Amniotic stem cell (primary cell): ENCODE results near the gene DEDD2.
A peak's percentile ranks its signal among the peaks of the same experiment; 100 is the strongest.

Source experiments
- DNase-seq: peaks from one replicate; lab custom pipeline; 2025; lab: John Stamatoyannopoulos, UW

Gene DEDD2

DNA sequence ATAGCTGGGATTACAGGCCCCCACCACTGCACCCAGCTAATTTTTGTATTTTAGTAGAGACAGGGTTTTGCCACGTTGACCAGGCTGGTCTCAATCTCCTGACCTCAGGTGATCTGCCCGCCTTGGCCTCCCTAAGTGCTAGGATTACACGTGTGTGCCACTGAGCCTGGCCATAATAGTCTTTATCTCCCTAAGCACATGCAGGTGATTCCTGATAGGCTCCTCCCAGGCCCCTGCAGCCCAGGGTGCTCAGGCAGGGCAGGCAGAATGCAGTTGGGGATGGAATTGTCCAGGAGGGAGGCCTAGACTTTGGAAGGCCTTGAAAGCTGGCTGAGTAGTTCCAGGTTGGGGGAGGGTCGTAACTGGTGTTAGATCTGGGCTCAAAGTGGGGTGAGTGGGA is 11.2 kb upstream of the DEDD2 start:
- no peak for DNase-seq

DNA sequence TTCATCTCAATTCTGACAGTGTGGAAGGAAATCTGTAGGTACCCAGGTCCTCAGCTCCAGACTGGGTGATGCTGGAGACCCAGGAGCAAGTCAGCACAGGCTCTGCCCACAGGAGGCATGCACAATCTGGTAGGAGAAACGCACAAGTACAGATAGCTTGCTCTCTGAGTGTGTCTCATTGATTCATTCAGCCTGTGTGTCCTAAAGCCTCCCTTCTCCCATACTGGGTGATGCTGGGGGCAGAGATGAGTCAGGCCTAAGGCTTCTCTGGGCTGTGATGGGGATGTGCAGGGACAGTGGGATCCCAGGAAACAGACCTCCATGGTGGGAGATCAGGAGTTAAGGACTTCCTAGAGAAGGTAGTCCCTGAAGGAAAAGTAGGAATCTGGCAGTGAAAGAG is 9.4 kb upstream of the DEDD2 start:
- no peak for DNase-seq

DNA sequence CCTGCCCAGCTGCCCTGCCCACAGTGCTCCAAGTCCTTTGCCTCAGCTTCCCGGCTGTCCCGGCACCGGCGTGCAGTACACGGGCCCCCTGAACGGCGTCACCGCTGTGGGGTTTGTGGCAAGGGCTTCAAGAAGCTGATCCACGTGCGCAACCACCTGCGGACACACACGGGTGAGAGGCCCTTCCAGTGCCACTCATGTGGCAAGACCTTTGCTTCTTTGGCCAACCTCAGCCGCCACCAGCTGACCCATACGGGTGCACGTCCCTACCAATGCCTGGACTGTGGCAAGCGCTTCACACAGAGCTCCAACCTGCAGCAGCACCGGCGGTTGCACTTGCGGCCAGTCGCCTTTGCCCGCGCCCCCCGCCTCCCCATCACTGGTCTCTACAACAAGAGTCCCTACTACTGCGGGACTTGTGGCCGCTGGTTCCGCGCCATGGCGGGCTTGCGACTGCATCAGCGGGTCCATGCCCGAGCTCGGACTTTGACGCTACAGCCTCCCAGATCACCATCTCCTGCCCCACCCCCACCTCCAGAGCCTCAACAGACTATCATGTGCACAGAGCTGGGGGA is 8.3 kb upstream of the DEDD2 start:
- DNase-seq: no peak

DNA sequence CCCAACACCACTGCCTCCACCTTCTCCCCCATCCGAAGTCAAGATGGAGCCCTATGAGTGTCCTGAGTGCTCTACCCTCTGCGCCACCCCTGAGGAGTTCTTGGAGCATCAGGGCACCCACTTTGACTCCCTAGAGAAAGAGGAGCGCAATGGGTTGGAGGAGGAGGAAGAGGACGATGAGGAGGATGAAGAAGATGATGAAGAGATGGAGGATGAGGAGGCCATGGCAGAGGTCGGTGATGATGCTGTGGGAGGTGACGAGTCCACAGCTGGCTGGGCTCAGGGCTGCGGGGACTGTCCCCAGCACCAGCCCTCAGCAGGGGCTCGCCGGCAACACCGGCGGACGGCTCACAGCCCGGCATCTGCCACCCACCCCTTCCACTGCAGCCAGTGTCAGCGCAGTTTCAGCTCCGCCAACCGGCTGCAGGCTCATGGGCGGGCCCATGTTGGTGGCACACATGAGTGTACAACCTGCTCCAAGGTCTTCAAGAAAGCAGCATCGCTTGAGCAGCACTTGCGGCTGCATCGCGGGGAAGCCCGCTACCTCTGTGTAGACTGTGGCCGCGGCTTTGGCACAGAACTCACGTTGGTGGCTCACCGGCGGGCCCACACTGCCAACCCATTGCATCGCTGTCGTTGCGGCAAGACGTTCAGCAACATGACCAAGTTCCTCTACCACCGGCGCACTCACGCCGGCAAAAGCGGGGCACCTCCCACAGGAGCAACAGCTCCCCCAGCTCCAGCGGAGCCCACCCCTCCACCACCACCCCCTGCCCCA is 7.7 kb upstream of the DEDD2 start:
- no peak for DNase-seq

DNA sequence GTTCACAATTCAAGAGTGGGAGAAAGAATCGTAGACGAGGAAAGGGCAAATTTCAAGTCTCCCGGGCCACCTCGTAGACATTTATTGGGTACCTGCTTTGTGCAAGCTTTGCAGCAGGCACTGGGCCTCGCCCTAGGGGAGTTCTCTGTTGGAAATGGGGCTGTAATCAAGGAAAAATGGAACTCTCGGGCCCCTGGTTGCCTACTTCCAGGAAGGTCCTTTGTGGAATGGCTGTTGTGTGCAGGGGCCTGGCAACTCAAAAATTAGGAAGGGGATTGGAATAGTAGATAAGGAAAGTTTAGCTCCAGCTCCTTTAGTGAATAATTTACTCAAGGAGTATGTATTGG is 3.2 kb upstream of the DEDD2 start:
- DNase-seq: no peak

DNA sequence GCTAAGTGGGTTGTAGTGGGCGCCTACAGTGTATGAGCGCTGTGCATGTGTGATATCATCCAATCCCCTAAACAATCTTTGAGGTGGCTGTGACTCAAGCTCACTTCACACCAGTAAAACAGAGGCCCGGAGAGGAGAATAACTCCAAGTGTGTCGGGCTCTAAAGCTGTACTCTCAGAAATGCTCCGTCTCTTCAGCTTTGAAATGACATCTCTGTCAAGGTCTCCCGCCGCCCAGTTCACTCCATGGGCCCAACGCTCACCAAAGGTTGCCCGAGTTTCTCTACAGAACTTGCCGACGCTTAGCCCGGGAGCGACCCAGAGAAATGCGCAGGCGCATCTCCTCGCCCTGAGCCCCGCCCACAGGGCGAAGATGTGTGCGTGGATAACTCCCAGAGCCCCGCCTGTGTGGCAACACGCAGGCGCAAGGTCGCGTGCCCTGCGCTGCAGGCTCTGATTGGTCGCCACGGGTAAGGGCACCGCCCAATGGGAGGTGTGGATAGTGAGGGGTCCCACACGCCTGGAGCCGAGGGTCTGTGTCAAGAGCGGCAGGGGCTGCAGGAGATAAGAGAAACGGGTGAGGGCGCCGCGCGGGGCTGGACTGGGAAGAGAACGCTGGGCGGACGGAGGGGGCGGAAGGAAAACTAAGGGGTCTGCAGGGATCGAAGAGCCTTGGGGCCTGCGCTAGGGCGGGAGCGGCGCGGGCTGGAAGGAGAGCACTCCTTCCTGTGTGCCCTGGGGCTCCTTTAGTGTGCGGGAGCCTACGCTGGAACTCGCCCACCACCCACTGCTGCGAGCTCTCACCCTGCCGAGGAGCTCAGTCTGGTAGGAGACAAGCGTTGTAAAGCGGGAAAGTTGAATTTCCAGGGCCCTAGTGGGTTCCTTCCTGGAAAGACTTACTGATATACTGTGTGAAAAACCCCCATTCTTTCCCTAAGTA is 2.6 kb upstream of the DEDD2 start, which contains the start of gene ZNF526:
Gene ZNF526, plus strand, starts transcription at position 501 of the 939 bp plus-strand sequence. CDS start 4,092 bp downstream, outside the sequence.
- DNase-seq: peak; percentile 95

DNA sequence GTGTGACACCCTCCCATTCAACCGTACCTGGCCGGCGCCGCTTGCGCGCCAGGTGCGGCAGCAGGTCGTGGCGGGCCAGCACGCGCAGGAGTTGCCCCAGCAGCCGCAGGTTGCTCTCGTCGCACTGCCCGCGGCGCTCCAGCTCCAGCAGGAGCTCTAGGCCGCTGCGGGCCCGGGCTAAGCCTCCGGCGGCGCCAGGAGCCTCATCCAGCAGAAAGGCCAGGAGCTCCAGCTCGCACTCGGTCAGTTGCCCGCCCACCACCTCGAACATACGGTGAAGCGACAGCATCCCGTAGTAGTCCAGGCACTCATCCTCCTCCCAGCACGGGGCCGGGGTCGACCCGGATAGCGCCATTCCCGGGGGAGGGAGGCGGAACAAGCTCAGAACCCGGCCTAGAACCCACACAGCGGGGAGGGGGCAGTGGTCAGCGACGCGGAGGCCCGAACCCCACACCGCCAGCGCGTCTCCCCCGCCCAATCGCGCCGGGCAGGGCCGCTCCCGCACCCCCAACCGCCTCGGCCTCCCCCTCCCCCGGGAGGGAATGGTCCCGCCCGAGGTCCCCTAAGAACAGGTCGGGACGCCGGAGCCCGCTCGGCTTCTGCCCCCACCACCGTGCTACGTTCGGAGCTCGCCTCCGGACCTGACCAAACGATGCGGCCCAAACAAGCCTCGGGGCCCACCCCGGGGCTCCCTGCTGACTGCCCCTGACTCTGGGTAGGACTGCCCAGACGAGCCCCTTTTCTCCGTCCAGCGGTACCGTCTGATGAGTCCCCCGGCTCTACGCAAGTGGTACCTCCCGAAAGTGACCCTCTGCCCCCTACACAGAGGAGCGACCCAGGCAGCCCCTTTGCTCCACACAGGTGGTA is 591 bp downstream of the DEDD2 start:
- DNase-seq: no peak

DNA sequence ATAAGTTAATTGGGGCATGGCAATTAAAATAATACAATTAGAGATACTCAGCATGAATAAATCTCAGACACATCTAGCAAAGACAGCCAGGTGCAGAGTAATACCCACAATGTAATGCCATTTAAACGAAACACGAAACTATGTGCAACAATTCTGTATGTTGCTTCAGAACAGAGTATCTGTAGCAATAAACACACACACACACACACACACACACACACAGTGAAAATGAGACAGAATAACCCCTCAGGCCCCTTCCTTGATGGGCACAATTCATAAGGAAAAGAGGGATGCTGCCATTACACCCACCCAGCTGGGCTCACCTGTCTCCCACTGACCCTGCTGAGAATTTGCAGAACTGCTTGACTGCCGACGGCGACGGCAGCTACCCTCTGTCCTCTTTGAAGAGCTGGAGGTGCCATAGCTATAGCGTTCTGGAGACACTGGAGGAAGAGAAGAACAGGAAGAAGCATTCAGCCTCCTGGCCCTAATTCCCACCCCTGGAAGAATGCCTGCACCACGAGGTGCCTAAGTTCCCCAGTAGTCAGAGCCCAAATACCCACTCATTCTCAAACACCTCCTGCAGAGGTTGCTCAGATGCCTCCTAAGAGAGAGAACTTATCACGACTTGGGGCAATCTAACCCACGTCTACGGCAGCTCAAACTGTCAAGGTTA is 2.5 kb downstream of the DEDD2 start:
- DNase-seq: no peak

DNA sequence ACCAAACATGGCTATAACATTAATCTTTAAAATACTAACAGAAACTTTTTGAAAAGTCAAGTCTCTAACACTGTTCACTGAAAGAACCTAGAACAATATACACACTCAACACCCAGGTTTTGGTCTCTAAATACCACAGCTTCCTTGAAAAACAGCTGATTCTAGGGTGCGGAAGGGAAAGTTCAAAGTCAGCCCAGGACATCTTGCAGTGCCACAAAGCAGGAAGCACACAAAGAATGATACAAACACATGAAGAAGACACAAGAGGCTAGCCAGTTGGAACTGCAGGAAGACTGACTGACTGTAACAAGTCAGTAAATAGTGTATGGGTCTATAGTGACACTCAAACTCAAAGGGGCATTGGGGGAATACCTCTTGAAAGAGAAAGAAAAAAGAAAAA is 4.6 kb downstream of the DEDD2 start:
- DNase-seq: no peak

DNA sequence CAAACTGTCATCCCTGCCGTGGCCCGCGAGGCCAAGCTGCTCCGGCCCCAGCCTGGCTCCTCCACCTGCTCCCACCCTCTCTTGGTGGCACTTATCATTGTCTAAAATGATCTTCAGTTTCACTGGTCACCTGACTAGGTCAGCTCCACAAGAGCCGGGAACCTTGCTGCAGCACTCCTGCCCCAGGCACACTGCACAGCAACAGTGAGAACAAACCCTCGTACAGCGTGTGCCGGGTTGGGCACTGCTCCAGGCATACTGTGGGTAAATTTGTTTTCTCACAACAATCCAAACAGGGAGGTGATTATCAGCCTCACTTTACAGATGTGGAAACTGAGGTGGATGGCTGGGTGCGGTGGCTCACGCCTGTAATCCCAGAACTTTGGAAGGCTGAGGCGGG is 8.9 kb downstream of the DEDD2 start:
- no peak for DNase-seq

DNA sequence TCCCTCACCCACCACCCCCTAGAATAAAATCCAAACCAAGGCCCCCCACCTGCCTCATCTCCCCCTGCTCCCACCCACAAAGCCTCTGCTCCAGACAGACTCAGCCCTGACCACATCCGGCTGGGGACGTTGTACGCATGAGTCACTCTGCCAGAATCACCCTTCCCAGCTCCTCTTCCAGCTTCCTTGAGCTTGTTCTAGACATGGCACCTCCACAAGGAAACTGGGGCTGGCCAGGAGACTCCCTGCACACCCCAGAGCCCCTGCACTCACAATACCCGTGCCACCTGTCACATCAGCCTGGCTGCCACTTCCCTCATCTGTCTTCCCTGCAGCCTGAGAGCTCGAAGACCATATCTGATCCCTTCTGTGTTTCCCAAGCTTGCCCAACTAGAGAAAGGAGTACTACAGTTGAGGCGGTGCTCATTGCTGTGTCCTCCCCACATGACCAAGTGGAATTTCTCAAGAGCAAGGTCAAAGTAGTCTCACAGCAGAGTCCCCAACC is 9.7 kb downstream of the DEDD2 start:
- peak; percentile 21 for DNase-seq

DNA sequence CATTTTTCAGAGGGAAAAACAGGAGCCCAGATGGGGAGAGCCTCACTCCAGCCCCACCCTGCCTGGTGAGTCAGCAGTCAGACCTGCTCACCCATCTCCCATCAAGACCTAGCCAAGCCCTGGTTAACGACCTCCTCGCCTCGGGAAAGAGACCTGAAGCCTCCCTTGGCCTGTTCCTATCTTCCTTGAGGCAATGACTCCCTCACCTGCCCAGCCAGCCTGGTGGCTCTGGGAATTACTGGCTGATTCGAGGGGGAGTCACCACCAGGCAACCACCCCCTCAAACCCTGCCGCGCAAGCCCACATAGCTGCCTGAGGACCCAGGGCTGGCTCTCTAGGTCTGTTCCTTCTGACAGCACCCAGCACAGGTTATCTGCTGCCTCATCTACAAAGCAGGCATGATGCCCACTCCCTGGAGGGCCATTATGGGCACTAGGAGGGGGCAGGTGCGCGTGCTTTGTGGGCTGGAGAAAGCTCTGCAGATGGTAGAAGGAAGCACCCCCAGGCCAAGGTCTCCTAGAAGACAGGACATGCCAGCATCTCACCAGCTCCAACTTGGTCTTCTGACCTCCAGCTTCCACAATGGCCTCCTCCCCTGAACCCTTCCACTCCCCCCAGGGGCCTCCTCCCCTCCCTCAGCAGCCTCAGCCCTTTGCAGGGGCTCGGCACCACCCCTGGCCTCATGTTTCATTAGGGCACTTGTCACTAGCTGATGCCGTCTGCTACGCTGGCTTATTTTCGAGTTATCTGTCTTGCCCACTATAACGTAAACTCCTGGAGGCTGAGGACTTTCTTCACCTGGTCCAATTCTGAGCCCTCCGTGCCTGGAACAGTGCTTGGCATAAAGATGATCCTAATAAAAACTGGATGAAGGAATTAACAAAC is 10.4 kb downstream of the DEDD2 start:
- no peak for DNase-seq

DNA sequence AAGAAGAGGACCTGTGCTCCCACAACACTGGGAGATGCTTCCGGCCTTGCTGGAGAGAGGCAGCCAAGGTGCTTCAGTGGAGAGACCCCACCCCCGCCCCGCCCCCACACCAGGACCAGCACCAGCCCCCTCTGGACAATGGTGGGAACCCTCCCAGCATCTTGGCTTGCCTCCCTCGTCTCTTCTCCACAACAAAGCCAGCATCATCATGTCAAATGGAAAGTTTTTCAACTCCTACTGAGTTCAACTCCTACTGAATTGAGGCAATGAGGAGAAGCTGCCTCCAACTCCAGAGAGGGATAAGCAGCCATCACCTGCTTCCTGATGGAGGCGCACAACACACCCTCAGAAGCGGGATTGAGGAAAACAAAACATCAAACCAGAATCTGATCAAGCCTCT is 12.8 kb downstream of the DEDD2 start:
- no peak for DNase-seq

DNA sequence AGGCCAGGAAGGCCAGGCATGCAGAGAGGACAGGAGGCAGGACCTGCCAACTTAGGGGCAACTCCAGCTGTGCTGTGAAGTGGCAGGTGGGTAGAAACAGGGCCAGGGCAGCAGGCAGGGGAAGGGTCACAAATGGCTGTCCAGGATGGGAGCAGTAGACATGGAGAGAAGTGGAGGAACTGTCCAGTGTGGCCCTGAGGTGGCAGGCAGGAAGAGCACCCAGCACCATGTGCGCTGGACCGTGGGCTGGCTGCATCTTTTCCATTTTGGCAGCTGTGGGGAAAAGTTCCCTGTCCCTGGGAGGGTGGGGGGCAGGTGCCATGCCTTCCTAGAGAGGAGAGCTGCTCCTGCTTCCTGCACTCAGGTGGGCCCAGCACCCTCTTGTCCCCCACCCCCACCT is 13.8 kb downstream of the DEDD2 start:
- DNase-seq: no peak

DNA sequence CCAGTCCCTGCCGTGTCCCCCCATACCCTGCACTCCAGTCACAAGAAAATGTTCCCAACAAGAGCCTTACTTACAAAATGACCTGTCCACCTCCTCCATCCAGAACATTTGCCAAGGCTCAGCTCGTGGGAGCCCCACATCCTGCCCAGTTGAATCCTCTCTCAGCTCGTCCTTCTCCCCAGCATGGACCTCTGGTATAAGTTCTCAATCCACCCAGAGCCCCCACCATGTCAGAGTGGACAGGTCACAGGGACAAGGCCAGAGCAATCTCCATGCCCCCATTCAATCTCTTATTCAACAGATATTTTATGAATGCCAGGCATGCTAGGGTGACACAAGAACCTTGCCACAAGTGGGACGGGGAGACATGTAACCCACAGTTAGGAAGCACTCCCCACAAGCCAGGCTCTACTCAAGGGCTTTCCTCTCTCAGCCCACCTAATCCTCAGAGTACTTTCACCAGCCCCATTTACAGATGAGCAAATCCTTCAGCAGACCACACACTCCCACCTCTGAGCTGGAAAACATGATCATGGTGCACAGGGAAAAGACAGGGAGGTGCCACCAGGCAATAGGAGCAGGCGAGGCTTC is 15.1 kb downstream of the DEDD2 start:
- DNase-seq: no peak

DNA sequence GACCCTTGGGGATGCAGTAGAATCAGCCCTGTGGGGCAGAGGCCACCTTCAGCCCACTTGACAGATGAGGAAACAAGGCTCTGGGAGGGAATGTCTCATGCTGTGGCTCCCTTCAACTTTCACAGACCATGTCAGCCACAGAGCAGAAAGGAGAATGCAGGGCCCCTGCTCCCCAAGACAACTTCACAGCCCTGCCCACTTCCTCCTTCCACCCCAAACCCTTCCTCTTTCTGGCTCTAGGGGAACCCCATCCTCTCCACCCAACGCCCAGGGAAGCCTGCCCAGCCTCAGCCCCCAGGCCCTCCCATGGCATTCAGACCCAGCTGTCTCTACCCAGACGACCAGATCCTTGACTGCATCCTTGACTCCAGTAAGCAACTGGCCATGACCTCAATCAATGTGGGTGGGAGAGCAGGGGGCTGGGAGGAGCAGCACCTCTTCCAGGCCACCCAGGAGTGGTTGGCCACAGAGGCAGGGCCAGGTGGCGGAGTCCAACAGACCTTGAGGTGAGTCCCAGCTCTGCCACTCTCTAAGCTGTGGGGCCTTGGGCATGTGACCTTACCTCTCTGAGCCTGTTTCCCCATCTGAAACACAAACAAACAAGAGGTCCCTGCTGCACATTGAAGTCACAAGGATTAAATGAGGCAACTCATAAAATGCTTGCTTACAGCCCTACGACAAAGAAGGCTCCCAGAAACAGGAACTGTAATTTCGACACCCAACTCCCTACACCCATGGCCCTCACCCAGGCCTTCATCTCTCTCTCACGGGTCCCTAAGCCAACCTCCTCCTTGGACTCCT is 15.8 kb downstream of the DEDD2 start:
- DNase-seq: no peak

DNA sequence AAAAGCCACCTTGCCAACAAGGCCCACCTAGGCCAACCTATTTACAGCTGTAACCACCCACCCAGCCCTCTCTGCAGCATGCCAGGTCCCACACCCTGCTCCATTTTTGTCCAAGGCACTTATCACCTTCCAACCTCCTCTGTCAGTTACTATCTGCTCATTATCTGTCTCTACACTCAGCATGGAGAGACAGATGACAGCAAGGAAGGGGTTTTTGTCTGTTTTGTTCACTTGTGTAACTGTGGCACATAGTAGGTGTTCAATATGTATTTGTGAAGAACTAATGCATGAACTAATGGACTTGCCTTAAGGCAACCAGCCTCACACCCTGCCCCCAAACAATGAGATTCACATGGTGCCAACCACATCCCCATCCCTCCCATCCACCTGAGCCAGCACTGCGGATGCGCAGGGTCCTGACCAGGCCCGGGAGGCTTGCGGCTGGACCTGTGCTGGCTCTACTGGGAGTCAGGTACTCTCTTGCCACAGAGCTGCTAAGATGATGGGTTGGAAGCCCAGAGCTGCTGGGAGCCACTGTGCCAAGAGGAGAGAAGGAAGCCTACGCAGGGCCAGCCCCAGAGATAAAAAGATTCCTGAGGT is 17.3 kb downstream of the DEDD2 start:
- no peak for DNase-seq

DNA sequence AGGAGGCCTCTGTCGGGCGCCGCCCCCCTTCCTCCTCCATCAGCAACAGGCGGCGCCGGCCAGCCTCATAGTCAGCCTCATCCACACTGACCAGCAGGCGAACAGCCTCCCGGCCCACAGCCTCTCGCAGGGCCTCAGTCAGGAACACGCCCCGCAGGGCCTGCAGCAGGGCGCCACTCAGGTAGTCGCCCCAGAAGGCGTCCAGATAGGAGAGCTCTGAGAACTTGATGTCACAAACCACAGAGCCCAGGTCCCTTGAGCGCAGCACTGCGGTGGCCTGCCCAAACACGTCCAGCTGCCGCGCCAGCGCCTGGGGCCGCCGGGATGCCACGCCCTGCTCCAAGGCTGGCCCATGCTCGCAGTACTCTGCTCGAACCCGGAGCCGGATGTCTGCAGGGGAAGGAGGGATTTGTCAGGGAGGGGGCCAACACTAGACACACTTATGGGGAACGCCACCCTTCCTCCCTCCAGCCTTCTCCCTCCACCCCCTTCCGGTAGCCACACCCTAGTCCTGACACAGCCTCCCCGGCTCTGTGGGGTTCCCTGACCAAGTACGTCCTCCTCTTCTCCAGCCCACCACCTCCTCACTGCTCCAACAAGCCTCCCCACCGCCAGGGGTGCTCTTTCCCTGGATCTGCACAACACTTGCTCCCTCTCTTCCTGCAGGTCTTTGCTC is 17.9 kb downstream of the DEDD2 start:
- DNase-seq: no peak
